ENCODE measurements around the gene PRRT1.
"Not testable (repeated sequence)": the region's sequence is repeated elsewhere in the genome, so short reads cannot be mapped to it uniquely, and the experiment has no call there.

The PRRT1 gene

GRCh38 chr6:32151863-32152768, at the start of gene PRRT1:
PRRT1 (minus strand) TSS chr6:32151939; CDS start chr6:32151827, 112 bp downstream.
- peaks cover 28% of the 10 kb centered on the region for H3K4me1 ChIP-seq (ENCODE audit: control insufficient read depth, insufficient read depth, low read length)
- peaks cover 2% of the 10 kb centered on the region for H3K36me3 ChIP-seq (ENCODE audit: control insufficient read depth, insufficient read depth, low read length, severe bottlenecking)
- DNase-seq (ENCODE audit: low read depth) = peak; percentile 44
- peak within 1 kb of the TSS; percentile 90 for H3K4me3 ChIP-seq (ENCODE audit: low read length)
- peak within 1 kb of the TSS; percentile 88 for H3K9ac ChIP-seq (ENCODE audit: low read length)
- H3K9me3 ChIP-seq (ENCODE audit: control insufficient read depth, low read length) = no peaks in the 10 kb centered on the region
- H3K27me3 ChIP-seq (replicated peaks; ENCODE audit: control insufficient read depth, insufficient read depth, low read length) = peaks cover 6% of the 10 kb centered on the region

GRCh38 chr6:32200711-32201475, 49.2 kb upstream of the PRRT1 start:
- Histone ChIP-seq H3K36me3 (ENCODE audit: control insufficient read depth, insufficient read depth, low read length, severe bottlenecking) (no peaks in the 10 kb centered on the region), H3K4me1 (ENCODE audit: control insufficient read depth, insufficient read depth, low read length) (peaks cover 13% of the 10 kb centered on the region), H3K27me3 (replicated peaks; ENCODE audit: control insufficient read depth, insufficient read depth, low read length) (peaks cover 13% of the 10 kb centered on the region), H3K4me3 (ENCODE audit: low read length) (no peak overlapping the region), H3K9me3 (ENCODE audit: control insufficient read depth, low read length) (no peaks in the 10 kb centered on the region), H3K9ac (ENCODE audit: low read length) (no peak overlapping the region)
- DNase-seq (ENCODE audit: low read depth) = no peak

- H3K36me3 ChIP-seq (ENCODE audit: control insufficient read depth, insufficient read depth, low read length, severe bottlenecking) = no peaks in the 10 kb centered on the region
- H3K9ac ChIP-seq (ENCODE audit: low read length) = no peak overlapping the region
- H3K4me3 ChIP-seq (ENCODE audit: low read length) = no peak overlapping the region
- no peak for DNase-seq (ENCODE audit: low read depth)
- H3K9me3 ChIP-seq (ENCODE audit: control insufficient read depth, low read length) = no peaks in the 10 kb centered on the region
- peaks cover 23% of the 10 kb centered on the region for H3K4me1 ChIP-seq (ENCODE audit: control insufficient read depth, insufficient read depth, low read length)
- peaks cover 6% of the 10 kb centered on the region for H3K27me3 ChIP-seq (replicated peaks; ENCODE audit: control insufficient read depth, insufficient read depth, low read length)
Observed at GRCh38 chr6:32198866-32199265, 47.1 kb upstream of the PRRT1 start.

- no peak overlapping the region for H3K4me3 ChIP-seq (ENCODE audit: low read length)
- no peak overlapping the region for H3K9ac ChIP-seq (ENCODE audit: low read length)
- peaks cover 6% of the 10 kb centered on the region for H3K27me3 ChIP-seq (replicated peaks; ENCODE audit: control insufficient read depth, insufficient read depth, low read length)
Observed at GRCh38 chr6:32198345-32198696, 46.6 kb upstream of the PRRT1 start.

GRCh38 chr6:32196682-32197616, 45.2 kb upstream of the PRRT1 start:
- Histone ChIP-seq H3K27me3 (replicated peaks; ENCODE audit: control insufficient read depth, insufficient read depth, low read length) (peaks cover 6% of the 10 kb centered on the region), H3K4me1 (ENCODE audit: control insufficient read depth, insufficient read depth, low read length) (peaks cover 23% of the 10 kb centered on the region), H3K9ac (ENCODE audit: low read length) (peak overlapping the region; percentile 97), H3K36me3 (ENCODE audit: control insufficient read depth, insufficient read depth, low read length, severe bottlenecking) (no peaks in the 10 kb centered on the region), H3K4me3 (ENCODE audit: low read length) (peak overlapping the region; percentile 99), H3K9me3 (ENCODE audit: control insufficient read depth, low read length) (no peaks in the 10 kb centered on the region)
- DNase-seq (ENCODE audit: low read depth) = peak; percentile 16

More at GRCh38 chr6:32198345-32198696, 46.6 kb upstream of the PRRT1 start:
- no peak for DNase-seq (ENCODE audit: low read depth)
- Histone ChIP-seq H3K9me3 (ENCODE audit: control insufficient read depth, low read length) (no peaks in the 10 kb centered on the region), H3K4me1 (ENCODE audit: control insufficient read depth, insufficient read depth, low read length) (peaks cover 23% of the 10 kb centered on the region), H3K36me3 (ENCODE audit: control insufficient read depth, insufficient read depth, low read length, severe bottlenecking) (no peaks in the 10 kb centered on the region)

GRCh38 chr6:32195902-32196681, 44.4 kb upstream of the PRRT1 start:
- H3K9me3 ChIP-seq (ENCODE audit: control insufficient read depth, low read length) = no peaks in the 10 kb centered on the region
- H3K9ac ChIP-seq (ENCODE audit: low read length) = peak overlapping the region; percentile 97
- H3K4me3 ChIP-seq (ENCODE audit: low read length) = peak overlapping the region; percentile 99
- H3K27me3 ChIP-seq (replicated peaks; ENCODE audit: control insufficient read depth, insufficient read depth, low read length) = no peaks in the 10 kb centered on the region
- peak; percentile 82 for DNase-seq (ENCODE audit: low read depth)
- no peaks in the 10 kb centered on the region for H3K36me3 ChIP-seq (ENCODE audit: control insufficient read depth, insufficient read depth, low read length, severe bottlenecking)
- H3K4me1 ChIP-seq (ENCODE audit: control insufficient read depth, insufficient read depth, low read length) = peaks cover 23% of the 10 kb centered on the region

GRCh38 chr6:32195652-32195901, 43.8 kb upstream of the PRRT1 start:
- peak; percentile 100 for DNase-seq (ENCODE audit: low read depth)
- no peaks in the 10 kb centered on the region for H3K9me3 ChIP-seq (ENCODE audit: control insufficient read depth, low read length)
- H3K9ac ChIP-seq (ENCODE audit: low read length) = peak overlapping the region; percentile 97
- H3K4me1 ChIP-seq (ENCODE audit: control insufficient read depth, insufficient read depth, low read length) = peaks cover 23% of the 10 kb centered on the region
- no peaks in the 10 kb centered on the region for H3K36me3 ChIP-seq (ENCODE audit: control insufficient read depth, insufficient read depth, low read length, severe bottlenecking)
- no peaks in the 10 kb centered on the region for H3K27me3 ChIP-seq (replicated peaks; ENCODE audit: control insufficient read depth, insufficient read depth, low read length)
- peak overlapping the region; percentile 99 for H3K4me3 ChIP-seq (ENCODE audit: low read length)

- Histone ChIP-seq H3K9me3 (ENCODE audit: control insufficient read depth, low read length) (no peaks in the 10 kb centered on the region), H3K4me1 (ENCODE audit: control insufficient read depth, insufficient read depth, low read length) (peaks cover 23% of the 10 kb centered on the region), H3K36me3 (ENCODE audit: control insufficient read depth, insufficient read depth, low read length, severe bottlenecking) (no peaks in the 10 kb centered on the region), H3K9ac (ENCODE audit: low read length) (peak overlapping the region; percentile 92), H3K27me3 (replicated peaks; ENCODE audit: control insufficient read depth, insufficient read depth, low read length) (no peaks in the 10 kb centered on the region), H3K4me3 (ENCODE audit: low read length) (peak overlapping the region; percentile 80)
- peak; percentile 81 for DNase-seq (ENCODE audit: low read depth)
Observed at GRCh38 chr6:32194825-32195651, 43.3 kb upstream of the PRRT1 start.

- H3K9me3 ChIP-seq (ENCODE audit: control insufficient read depth, low read length) = no peaks in the 10 kb centered on the region
- DNase-seq (ENCODE audit: low read depth) = no peak
- peak overlapping the region; percentile 92 for H3K9ac ChIP-seq (ENCODE audit: low read length)
- no peak overlapping the region for H3K4me3 ChIP-seq (ENCODE audit: low read length)
- H3K4me1 ChIP-seq (ENCODE audit: control insufficient read depth, insufficient read depth, low read length) = peaks cover 20% of the 10 kb centered on the region
- H3K27me3 ChIP-seq (replicated peaks; ENCODE audit: control insufficient read depth, insufficient read depth, low read length) = no peaks in the 10 kb centered on the region
- no peaks in the 10 kb centered on the region for H3K36me3 ChIP-seq (ENCODE audit: control insufficient read depth, insufficient read depth, low read length, severe bottlenecking)
Observed at GRCh38 chr6:32194388-32194787, 42.6 kb upstream of the PRRT1 start.

- H3K36me3 ChIP-seq (ENCODE audit: control insufficient read depth, insufficient read depth, low read length, severe bottlenecking); H3K9me3 ChIP-seq (ENCODE audit: control insufficient read depth, low read length); H3K4me3 ChIP-seq (ENCODE audit: low read length); DNase-seq (ENCODE audit: low read depth); H3K27me3 ChIP-seq (replicated peaks; ENCODE audit: control insufficient read depth, insufficient read depth, low read length): not testable (repeated sequence)
- Histone ChIP-seq H3K9ac (ENCODE audit: low read length) (peak overlapping the region; percentile 46), H3K4me1 (ENCODE audit: control insufficient read depth, insufficient read depth, low read length) (peaks cover 30% of the 10 kb centered on the region)
Observed at GRCh38 chr6:32193096-32193495, 41.4 kb upstream of the PRRT1 start.

All from adipocyte (in vitro differentiated cells).